ENCODE measurements around the gene NELL1. TPM values are rescaled to one million over a fixed set of nuclear protein-coding genes. Genes with fewer than 3 reads are reported as not detected.

NELL1 gene
- total RNA-seq, 1 experiment from 2014 or later = not detected

DNA sequence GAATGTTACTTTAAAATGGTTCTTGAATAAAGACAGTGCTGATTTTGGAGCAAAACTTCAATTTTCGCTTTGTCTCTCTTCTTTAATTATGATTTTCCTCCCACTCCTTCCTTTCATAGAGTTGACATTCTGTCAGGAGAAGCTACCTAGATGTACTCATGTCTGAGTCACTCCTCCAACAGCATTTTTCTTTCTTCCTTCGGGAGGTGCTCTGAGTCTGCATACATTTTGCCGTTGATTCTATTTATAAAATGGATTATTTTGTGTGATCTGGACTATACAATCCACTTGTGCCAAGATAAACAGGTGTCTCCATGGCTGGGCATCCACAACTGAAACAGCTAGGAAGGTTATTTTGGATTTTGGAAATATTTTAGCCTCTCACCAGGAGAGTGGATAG lies 935.2 kb downstream of the NELL1 start:
- DNase-seq (ENCODE audit: low read depth, low spot score) (no peak), ATAC-seq (no peak)
- ChIA-PET POLR2A (no interaction called here), CTCF (no interaction called here)
- intact Hi-C loops (cut with micrococcal nuclease; ENCODE audit: unreplicated experiment) = no loop called here
- no TSS peak for BruUV-seq (replicated peaks)
- in situ Hi-C loops (cut with HindIII; ENCODE audit: low pct_unique_long_range_greater_than_20kb, low sequenced_read_pairs) = no loop called here
- Histone ChIP-seq H3K36me3 (ENCODE audit: control insufficient read depth, insufficient read depth, low read length) (no peaks in the 10 kb centered on the region), H3K9me3 (ENCODE audit: control insufficient read depth, insufficient read depth, low read depth, low read length) (no peaks in the 10 kb centered on the region), H3K4me3 (ENCODE audit: low read depth in 2 of 2, low read length in 2 of 2) (no peak overlapping the region), H3K4me1 (ENCODE audit: control insufficient read depth, insufficient read depth, low read length) (no peaks in the 10 kb centered on the region), H3K27me3 (ENCODE audit: control insufficient read depth, insufficient read depth, low read length) (no peaks in the 10 kb centered on the region), H3K27ac (ENCODE audit: low read length) (no peak overlapping the region)
- no peak for TF ChIP-seq POLR2AphosphoS5 (IDR thresholded peaks at IDR 0.05; ENCODE audit: low read depth, low read length)
- TF ChIP-seq TCF7L2 (IDR thresholded peaks at IDR 0.05; ENCODE audit: low read depth, low read length) = no peak
- no peak for TF ChIP-seq SIN3A (IDR thresholded peaks at IDR 0.05; ENCODE audit: borderline replicate concordance, insufficient read depth, low read depth, low read length)
- no peak for TF ChIP-seq REST (IDR thresholded peaks at IDR 0.05; ENCODE audit: insufficient read depth in 1 of 2, low read depth in 2 of 2, low read length in 1 of 2)
- TF ChIP-seq, protein P1, sequence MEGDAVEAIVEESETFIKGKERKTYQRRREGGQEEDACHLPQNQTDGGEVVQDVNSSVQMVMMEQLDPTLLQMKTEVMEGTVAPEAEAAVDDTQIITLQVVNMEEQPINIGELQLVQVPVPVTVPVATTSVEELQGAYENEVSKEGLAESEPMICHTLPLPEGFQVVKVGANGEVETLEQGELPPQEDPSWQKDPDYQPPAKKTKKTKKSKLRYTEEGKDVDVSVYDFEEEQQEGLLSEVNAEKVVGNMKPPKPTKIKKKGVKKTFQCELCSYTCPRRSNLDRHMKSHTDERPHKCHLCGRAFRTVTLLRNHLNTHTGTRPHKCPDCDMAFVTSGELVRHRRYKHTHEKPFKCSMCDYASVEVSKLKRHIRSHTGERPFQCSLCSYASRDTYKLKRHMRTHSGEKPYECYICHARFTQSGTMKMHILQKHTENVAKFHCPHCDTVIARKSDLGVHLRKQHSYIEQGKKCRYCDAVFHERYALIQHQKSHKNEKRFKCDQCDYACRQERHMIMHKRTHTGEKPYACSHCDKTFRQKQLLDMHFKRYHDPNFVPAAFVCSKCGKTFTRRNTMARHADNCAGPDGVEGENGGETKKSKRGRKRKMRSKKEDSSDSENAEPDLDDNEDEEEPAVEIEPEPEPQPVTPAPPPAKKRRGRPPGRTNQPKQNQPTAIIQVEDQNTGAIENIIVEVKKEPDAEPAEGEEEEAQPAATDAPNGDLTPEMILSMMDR (IDR thresholded peaks at IDR 0.05) = no peak

DNA sequence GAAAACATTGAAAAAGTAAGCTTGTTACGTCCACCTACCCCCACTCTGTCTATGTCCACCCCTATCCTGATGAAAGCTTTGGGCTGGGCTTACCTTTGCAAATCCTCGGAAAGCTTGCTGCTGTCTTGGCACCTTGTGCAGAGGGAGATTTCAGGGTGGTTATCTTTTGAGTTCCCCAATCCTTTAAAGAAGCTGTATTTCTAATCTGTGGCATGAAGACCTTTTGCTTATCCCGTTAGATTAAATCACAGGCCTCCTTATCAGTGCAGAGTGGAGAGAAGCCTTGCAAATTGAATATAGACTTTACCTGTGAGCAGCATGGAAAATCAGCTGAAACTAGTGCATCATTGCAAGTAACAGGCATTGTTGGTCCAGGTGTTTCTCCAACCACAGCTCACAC lies 942.9 kb downstream of the NELL1 start:
- CTCF ChIA-PET = no interaction called here
- Histone ChIP-seq H3K9me3 (ENCODE audit: control insufficient read depth, insufficient read depth, low read depth, low read length) (no peaks in the 10 kb centered on the region), H3K4me1 (ENCODE audit: control insufficient read depth, insufficient read depth, low read length) (no peaks in the 10 kb centered on the region), H3K4me3 (ENCODE audit: low read depth in 2 of 2, low read length in 2 of 2) (no peak overlapping the region), H3K27me3 (ENCODE audit: control insufficient read depth, insufficient read depth, low read length) (no peaks in the 10 kb centered on the region), H3K36me3 (ENCODE audit: control insufficient read depth, insufficient read depth, low read length) (no peaks in the 10 kb centered on the region), H3K27ac (ENCODE audit: low read length) (no peak overlapping the region)
- in situ Hi-C loops (cut with HindIII; ENCODE audit: low pct_unique_long_range_greater_than_20kb, low sequenced_read_pairs) = no loop called here
- ATAC-seq (no peak), DNase-seq (ENCODE audit: low read depth, low spot score) (no peak)
- TF ChIP-seq POLR2AphosphoS5 (IDR thresholded peaks at IDR 0.05; ENCODE audit: low read depth, low read length) = no peak
- no peak for TF ChIP-seq SIN3A (IDR thresholded peaks at IDR 0.05; ENCODE audit: borderline replicate concordance, insufficient read depth, low read depth, low read length)
- TF ChIP-seq, protein P1 (IDR thresholded peaks at IDR 0.05) = no peak
- no peak for TF ChIP-seq REST (IDR thresholded peaks at IDR 0.05; ENCODE audit: insufficient read depth in 1 of 2, low read depth in 2 of 2, low read length in 1 of 2)
- no peak for TF ChIP-seq TCF7L2 (IDR thresholded peaks at IDR 0.05; ENCODE audit: low read depth, low read length)
- no TSS peak for BruUV-seq (replicated peaks)
- POLR2A ChIA-PET = no interaction called here
- intact Hi-C loops (cut with micrococcal nuclease; ENCODE audit: unreplicated experiment) = no loop called here
